ENCODE results near the gene RARB.

RARB gene

DNA sequence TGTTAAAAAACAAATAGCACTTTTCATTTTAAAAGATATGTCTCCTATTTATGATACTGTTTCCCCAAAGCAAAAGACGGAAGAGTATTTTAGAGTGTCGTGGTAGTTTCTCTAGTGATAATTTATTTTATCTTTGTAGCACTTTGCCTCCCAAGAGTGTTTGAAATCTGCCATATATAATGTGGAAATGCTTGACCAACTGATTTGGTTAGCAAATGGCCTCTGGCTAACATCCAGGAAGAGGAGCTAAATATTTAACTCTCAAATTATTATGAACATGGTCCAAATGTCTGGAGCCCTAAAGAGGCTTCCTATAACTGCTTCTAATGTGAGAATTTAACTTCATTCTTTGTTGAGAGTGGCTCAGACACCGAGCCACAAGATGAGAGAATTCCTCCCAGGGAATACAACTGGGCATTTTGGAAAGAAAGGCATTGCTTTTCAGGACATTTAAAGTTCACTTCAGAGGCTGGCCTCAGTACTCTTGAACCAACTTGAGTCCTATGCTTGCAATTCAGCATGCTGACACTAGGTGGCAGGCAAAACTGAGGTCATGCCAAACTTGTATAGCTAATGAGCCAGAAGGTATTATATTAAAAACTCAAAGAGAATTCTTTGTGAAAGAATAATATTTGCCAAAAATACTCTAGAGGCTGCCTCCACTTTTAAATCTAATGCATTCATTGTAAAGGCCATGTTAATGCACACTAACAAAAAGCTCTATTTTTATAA lies 104.5 kb downstream of the RARB start:
- no peak overlapping the region for H3K27ac ChIP-seq (replicated peaks)
- TF ChIP-seq POLR2AphosphoS5 (IDR thresholded peaks at IDR 0.05; ENCODE audit: low read depth), result no peak
- no peak for TF ChIP-seq SPI1 (IDR thresholded peaks at IDR 0.05; ENCODE audit: borderline replicate concordance, low read depth)
- TF ChIP-seq GABPA (IDR thresholded peaks at IDR 0.05; ENCODE audit: low read depth), result no peak
- TF ChIP-seq CTCF (IDR thresholded peaks at IDR 0.05; ENCODE audit: insufficient read depth, low read length), result peak; percentile 67
- H3K27me3 ChIP-seq (ENCODE audit: insufficient read depth, poor library complexity, severe bottlenecking), result no peaks in the 10 kb centered on the region
- no peak overlapping the region for H3K4me3 ChIP-seq (replicated peaks; ENCODE audit: insufficient read depth, low read length)
- DNase-seq (ENCODE audit: low read depth in 1 of 2, low spot score in 1 of 2), result peak; percentile 17 to 43

DNA sequence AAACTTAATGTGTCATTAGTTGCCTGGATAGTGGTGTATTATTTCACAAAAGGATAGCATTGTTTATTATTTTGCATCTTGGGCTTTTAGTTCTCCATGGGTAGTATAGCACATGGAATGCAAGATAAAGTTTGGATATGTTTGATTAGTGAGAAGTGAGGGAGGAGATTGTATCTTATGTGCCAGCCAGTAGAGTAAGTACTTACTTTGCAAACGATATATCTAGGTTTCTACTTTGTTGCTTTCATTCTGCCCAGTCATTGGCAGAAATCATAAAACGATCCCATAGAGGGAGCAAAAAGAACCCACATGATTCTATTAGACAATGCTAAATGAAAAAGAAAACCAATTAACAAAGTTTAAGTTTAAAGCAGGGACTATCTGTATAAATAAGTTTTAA lies 105.3 kb downstream of the RARB start:
- no peak overlapping the region for H3K27ac ChIP-seq (replicated peaks)
- TF ChIP-seq CTCF (IDR thresholded peaks at IDR 0.05; ENCODE audit: insufficient read depth, low read length) (no peak), SPI1 (IDR thresholded peaks at IDR 0.05; ENCODE audit: borderline replicate concordance, low read depth) (no peak), REST (IDR thresholded peaks at IDR 0.05; ENCODE audit: insufficient replicate concordance, low read depth) (no peak), GABPA (IDR thresholded peaks at IDR 0.05; ENCODE audit: low read depth) (no peak), POLR2AphosphoS5 (IDR thresholded peaks at IDR 0.05; ENCODE audit: low read depth) (no peak)
- no peaks in the 10 kb centered on the region for H3K27me3 ChIP-seq (ENCODE audit: insufficient read depth, poor library complexity, severe bottlenecking)
- H3K4me3 ChIP-seq (replicated peaks; ENCODE audit: insufficient read depth, low read length), result no peak overlapping the region
- no peak for DNase-seq (ENCODE audit: low read depth in 1 of 2, low spot score in 1 of 2)

DNA sequence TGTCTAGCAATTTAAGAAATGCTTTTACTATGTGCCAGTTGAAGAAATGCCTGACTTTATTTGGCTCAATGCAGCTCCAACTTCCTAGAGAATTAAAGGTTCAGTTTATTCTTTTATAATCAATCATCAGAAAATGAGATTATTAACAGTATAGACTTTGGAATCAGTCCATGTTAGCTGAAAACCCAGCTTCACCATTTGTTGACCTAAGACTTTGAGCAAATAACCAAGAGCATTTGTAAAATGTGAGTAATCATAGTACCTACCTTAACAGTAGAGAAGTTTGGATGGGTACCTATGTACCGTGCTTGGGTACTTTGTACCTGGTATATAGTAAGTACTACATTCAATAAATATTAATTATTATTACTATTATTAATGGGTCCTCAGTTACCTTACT lies 105.9 kb downstream of the RARB start:
- Histone ChIP-seq H3K27ac (replicated peaks) (no peak overlapping the region), H3K4me3 (replicated peaks; ENCODE audit: insufficient read depth, low read length) (no peak overlapping the region), H3K27me3 (ENCODE audit: insufficient read depth, poor library complexity, severe bottlenecking) (no peaks in the 10 kb centered on the region)
- no peak for TF ChIP-seq CTCF (IDR thresholded peaks at IDR 0.05; ENCODE audit: insufficient read depth, low read length)
- no peak for TF ChIP-seq POLR2AphosphoS5 (IDR thresholded peaks at IDR 0.05; ENCODE audit: low read depth)
- no peak for TF ChIP-seq SPI1 (IDR thresholded peaks at IDR 0.05; ENCODE audit: borderline replicate concordance, low read depth)
- TF ChIP-seq REST (IDR thresholded peaks at IDR 0.05; ENCODE audit: insufficient replicate concordance, low read depth), result no peak
- TF ChIP-seq GABPA (IDR thresholded peaks at IDR 0.05; ENCODE audit: low read depth), result no peak
- no peak for DNase-seq (ENCODE audit: low read depth in 1 of 2, low spot score in 1 of 2)
